PC-3 (cell line): ENCODE measurements around the gene AHCYL1.

ENCODE experiments used
- EZH2 ChIP-seq: fragments of 300-600 bp; sonication (generic); IDR thresholded peaks from one replicate; pipeline ENCODE4 v1.6.1; 2017; ENCODE audit warnings: antibody characterized with exemption, mild to moderate bottlenecking, low read length; ENCODE audit not compliant: unreplicated experiment
- EZH2phosphoT487 ChIP-seq: fragments of 300-600 bp; sonication (generic); IDR thresholded peaks from 2 replicates; pipeline ENCODE4 v1.6.1; 2018; ENCODE audit warnings: mild to moderate bottlenecking, antibody characterized with exemption, low read length, borderline replicate concordance
- TF ChIP-seq, protein P1 (sequence below): fragments of 300-600 bp; sonication (generic); conservative IDR thresholded peaks from 2 replicates; pipeline ENCODE4 v1.5.1; 2017; ENCODE audit warnings: antibody characterized with exemption, low read depth, mild to moderate bottlenecking, low read length

DNA sequence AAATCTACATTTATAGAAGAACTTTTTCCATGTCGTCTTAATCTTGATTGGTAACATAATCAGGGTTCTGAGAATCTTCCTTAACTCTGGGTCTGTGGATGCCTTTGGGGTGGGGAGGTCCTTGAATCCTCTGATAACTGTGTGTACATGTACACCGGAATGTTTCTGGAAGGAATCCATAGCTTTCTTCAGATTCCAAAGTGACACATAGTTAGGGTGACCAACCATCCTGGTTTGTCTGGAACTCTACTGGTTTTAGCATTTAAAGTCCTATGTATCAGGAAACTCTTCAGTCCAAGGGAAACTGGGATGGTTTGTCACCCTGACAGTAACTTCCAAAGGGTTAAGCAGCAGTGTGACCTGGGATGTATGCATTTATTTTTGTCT is 66.7 kb downstream of the AHCYL1 start:
- TF ChIP-seq, protein P1, sequence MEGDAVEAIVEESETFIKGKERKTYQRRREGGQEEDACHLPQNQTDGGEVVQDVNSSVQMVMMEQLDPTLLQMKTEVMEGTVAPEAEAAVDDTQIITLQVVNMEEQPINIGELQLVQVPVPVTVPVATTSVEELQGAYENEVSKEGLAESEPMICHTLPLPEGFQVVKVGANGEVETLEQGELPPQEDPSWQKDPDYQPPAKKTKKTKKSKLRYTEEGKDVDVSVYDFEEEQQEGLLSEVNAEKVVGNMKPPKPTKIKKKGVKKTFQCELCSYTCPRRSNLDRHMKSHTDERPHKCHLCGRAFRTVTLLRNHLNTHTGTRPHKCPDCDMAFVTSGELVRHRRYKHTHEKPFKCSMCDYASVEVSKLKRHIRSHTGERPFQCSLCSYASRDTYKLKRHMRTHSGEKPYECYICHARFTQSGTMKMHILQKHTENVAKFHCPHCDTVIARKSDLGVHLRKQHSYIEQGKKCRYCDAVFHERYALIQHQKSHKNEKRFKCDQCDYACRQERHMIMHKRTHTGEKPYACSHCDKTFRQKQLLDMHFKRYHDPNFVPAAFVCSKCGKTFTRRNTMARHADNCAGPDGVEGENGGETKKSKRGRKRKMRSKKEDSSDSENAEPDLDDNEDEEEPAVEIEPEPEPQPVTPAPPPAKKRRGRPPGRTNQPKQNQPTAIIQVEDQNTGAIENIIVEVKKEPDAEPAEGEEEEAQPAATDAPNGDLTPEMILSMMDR = no peak
- TF ChIP-seq EZH2 (no peak), EZH2phosphoT487 (no peak)
